ENCODE measurements around the gene CIDEB. TPM values are rescaled to one million over a fixed set of nuclear protein-coding genes. Genes with fewer than 3 reads are reported as not detected.

CIDEB gene
- total RNA-seq, 1 donor from 2014 or later = 216 TPM

DNA sequence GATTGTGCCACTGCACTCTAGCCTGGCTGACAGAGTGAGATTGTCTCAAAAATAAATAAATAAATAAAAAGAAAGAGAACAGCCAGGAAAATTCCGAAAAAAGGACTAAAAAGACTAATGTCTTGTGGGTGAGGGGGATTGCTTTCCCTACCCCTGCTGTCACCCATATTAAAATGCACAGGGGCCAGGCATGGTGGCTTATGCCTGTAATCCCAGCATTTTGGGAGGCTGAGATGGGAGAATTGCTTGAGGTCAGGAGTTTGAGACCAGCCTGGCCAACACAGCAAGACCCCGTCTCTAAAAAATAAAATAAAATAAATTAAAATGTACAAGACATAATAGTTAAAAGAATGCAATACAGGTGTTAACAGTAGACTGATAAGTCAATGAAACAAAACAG lies 14.3 kb downstream of the CIDEB start:
- ATAC-seq = no peak
- no peak for DNase-seq (ENCODE audit: low spot score)

DNA sequence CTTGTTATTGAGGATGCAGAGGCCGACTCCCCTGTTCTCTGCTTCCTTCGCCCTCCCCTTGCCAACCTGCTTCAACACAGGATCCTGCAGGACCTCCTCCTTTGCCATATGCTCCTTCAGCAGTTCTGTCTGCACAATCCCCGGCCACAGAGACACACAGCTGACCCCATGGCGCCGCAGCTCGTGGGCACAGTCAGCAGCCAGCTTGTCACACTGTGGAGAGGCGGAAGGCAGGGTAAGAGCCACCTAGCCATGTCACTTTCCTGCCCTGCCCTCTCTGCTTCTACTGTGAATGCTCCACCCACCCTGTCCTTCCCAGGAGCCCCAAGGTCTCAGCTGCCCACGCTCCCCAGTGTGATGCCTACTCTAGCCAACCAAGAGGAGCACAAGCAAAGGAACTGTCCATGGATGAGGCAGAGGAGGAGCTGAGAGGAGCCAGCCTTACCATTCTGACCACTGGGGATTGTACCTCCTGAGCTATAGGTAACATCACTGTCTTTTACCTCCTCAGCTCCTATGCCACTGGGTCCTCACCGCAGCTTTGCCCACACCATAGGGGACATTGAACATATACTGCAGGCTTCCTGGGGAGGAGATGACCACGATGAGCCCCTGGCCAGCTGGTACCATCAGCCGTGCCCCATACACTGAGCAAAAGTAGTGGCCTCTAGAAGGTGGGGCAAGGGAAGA lies 15.5 kb downstream of the CIDEB start:
- ATAC-seq (peak; percentile 7), DNase-seq (ENCODE audit: low spot score) (no peak)

DNA sequence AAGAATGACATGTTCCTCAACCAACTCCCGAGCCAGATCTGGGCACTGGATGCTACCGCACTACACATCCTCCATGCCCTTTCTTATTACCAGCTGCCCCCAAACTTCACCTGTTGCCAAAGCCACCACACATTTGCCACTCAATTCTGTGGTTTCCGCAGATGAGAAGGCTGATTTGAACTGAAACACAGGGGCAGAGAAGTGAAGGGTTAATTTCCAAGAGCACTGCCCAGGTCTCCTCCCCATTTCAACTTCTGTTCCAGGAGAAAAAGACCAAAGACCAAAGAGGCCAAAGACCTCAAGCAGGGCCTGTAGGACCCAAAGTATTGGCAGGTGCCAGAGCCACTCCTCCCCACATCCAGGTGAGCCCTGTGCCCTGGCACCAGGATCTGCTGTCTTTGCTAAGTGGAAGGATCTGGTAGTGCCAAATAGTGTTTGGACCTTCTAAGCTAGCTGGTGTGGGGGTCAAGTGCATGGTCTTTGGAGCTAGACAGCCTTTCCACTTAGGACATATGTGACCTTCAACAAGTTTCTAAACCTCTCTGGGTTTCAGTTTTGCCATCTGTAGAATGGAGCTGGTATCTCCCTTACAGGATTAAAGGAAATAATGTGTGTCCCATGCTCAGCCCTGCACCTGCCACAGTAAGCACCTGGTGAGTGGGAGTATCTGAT lies 16.2 kb downstream of the CIDEB start:
- peak; percentile 93 for ATAC-seq
- peak; percentile 86 for DNase-seq (ENCODE audit: low spot score)

DNA sequence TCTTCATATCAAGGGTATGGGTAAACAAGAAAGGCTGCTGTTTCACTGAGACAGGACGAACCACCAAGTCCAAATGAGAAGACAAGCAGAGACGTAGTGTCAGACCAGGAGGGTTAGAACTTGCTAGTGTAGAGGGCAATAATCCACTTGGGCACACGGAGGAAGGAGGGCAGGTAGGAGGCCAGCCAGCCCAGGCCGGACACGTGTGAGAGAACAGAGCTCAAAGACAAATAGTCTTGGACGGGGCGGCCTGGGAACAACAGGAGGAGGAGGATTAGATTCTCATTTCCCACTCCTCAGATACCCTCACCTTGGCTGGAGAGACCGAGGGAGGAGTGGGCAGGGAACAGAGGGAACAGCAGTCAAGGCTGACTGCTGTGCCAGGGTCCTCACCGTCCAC lies 17.0 kb downstream of the CIDEB start:
- DNase-seq (ENCODE audit: low spot score) (no peak), ATAC-seq (peak; percentile 57)

DNA sequence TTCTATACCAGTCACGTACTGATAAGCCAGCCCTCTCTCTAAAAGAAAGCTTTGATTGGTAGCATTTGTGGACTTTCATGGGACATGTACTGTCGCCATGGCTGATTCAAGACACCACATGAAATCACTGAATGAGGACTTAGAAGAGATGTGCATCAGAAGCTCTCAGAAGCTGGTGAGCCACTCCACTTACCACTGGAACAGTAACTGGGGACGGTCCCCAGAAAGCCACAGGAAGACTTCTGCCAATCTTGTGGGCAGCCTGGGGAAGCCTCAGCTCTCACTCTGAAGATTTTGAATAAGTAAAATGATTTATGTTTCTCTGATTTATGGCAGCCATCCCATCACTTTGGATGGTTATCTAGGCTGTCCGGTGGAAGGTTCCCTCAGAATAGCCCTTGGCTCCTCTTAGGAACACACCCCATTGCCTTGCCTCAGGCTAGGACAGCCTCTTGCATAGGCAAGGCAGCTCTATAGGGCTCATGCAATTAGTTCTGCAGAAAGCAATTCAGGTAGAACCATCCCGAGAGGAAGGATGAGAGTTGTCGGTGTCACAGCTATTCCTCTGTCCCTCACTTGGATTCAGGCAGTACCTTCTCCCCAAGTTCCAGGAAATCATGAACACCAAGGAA lies 18.0 kb downstream of the CIDEB start:
- ATAC-seq (no peak), DNase-seq (ENCODE audit: low spot score) (no peak)

DNA sequence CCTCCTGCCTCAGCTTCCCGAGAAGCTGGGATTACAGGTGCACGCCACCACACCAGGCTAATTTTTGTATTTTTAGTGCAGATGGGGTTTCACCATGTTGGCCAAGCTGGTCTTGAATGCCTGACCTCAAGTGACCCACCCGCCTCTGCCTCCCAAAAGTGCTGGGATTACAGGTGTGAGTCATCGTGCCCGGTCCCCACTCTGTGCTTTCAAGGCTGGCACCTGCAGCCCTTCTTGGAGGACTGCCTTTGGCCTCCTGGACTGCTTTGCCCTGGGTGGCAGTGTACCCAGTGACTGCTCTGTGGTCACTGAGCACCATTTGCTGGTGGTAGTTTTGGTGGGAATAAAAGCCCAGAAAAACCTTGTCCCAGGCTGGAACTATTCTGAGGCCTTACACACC lies 20.8 kb downstream of the CIDEB start:
- ATAC-seq (no peak), DNase-seq (ENCODE audit: low spot score) (no peak)

DNA sequence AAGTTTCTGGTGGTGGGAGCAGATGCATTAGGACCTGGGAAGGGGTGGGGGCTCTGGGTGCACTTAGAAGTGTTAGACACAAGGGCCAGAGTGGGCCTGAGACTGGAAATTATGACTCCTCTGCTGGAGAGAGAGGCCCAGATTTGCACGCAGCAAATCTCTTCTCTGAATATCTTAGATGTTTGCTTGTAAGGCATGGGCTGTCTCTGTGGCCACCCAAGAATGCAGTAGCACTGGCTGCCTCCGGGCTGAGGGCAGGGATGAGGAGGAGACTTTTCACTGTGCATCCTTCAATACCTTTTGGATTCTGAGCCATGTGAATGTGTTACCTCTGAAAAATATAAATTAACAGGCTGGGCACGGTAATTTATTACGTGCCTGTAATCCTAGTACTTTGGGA lies 22.4 kb downstream of the CIDEB start:
- DNase-seq (ENCODE audit: low spot score) (no peak), ATAC-seq (no peak)

DNA sequence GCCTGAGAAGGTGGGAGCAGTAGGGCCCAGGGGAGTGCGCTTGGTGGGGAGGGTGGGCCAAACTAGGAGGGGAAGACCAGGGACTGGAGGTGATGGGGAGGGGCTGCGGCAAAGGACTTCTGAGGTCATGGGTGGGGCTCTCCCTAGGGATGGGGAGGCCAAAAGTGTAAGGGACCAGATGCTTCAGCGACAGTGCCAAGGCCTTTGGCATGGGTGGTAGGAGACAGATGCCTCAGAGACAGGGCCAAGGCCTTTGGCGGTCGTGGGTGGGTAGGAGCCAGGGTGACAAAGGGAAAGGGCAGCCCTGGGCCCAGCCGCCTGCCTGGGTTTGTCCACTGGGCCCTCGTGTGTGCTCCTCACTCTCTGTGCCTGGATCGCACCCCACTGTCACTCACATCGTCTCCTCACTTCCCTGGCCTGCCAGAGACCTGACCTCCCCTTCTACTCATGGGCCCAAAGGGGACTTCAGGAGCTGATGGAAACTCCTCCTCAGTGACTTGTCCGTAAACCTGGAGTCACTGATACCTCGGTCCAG lies 23.2 kb downstream of the CIDEB start:
- ATAC-seq (no peak), DNase-seq (ENCODE audit: low spot score) (no peak)

DNA sequence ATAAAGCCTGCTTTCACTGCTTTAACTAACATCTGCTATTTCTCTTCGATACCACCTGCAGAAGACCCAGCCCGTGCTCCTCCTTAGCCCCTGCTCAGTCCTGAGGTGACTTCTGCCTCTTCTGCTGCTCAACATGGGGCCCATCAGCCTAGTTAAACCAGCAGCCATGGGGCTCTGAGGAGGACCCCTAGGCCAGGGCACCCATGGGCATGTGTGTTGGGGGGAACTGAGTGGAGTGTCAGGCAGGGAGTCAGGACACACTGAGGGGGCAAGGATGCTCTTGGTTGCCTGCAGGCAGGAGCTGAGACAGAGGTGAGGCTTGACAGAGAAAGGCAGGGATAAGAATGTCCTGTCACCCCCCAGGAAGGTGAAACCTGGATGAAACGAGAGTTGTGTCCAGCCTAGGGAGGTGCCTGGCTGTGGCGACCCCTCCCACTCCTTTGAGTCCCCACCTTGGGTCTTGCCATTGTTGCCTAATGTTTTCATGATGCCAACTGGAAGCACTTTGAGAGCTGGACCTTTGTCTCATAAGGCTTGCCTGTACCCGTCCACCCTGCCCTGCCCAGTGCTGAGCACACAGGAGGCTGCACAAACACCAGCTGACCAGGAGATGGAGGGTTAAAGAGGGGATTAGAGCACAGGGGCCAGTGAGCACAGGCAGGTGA lies 23.8 kb downstream of the CIDEB start:
- DNase-seq (ENCODE audit: low spot score) = no peak
- ATAC-seq = no peak

DNA sequence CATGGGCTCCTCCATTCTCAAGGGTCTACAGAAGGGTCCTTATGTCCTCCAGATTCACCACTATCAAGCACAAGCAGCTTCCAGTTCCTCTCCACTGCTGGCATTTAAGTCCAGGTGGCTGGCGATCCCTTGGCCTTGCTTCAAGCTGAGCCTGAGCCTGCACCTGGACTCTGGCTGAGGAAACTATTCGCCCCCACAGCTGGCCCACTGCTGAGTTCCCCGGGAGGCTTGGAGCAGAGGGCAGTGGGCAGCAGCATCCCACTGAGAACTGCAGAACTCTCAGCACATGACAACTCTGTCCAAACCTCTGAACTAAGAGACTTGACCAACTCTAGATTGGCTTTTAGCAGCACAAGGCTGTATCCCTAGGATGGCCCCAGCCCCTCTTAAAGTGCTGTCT lies 25.0 kb downstream of the CIDEB start:
- ATAC-seq = no peak
- DNase-seq (ENCODE audit: low spot score) = no peak

DNA sequence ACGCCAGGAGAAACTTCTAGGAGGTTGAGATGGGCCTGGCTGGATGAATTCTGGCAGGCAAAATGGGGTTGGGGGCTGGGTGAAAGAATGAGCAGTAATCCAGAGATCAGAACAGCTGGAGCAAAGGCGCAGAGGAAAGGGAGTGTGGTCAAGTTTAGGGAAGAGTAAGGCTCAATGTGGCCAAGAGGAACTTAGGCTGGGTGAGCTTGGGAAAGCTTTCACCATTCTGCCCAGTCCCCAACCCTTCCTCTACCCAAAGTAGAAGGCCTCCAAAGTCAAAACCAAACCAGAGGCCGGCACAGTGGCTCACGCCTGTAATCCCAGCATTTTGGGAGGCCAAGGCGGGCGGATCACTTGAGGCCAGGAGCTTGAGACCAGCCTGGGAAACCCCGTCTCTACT lies 26.1 kb downstream of the CIDEB start:
- ATAC-seq = no peak
- DNase-seq (ENCODE audit: low spot score) = no peak

DNA sequence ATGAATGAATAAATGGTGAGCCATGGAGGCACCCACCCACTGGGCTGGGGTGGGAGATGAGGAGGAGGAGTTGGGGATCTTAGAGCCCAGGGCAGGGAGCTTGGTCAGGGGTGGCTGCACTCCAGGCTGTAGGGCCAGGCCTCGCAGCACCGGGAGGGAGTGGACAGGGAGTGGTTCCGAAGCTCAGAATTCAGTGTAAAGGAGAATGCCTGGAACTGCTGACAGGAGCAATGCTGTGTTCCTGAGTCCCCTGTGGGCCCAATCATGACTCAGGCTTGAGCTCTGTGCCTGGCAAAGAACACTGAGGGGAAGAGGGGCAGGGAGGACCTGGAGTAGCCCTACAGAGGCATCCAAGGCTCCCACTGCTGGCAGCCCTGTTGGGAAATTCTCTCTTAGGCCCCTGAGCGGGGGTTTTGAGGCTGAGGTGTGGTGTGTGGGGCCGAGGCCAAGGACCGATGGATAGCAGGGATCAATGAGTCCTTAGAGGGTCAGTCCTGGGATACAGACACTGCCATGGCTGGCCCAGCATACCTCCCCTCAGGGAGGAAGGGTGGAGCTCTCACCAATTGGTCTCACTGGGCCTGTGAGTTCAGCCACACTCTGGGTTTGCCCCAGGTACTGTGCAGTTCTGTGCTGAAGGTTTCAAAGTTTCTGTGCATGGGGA lies 26.8 kb downstream of the CIDEB start:
- ATAC-seq (no peak), DNase-seq (ENCODE audit: low spot score) (no peak)

DNA sequence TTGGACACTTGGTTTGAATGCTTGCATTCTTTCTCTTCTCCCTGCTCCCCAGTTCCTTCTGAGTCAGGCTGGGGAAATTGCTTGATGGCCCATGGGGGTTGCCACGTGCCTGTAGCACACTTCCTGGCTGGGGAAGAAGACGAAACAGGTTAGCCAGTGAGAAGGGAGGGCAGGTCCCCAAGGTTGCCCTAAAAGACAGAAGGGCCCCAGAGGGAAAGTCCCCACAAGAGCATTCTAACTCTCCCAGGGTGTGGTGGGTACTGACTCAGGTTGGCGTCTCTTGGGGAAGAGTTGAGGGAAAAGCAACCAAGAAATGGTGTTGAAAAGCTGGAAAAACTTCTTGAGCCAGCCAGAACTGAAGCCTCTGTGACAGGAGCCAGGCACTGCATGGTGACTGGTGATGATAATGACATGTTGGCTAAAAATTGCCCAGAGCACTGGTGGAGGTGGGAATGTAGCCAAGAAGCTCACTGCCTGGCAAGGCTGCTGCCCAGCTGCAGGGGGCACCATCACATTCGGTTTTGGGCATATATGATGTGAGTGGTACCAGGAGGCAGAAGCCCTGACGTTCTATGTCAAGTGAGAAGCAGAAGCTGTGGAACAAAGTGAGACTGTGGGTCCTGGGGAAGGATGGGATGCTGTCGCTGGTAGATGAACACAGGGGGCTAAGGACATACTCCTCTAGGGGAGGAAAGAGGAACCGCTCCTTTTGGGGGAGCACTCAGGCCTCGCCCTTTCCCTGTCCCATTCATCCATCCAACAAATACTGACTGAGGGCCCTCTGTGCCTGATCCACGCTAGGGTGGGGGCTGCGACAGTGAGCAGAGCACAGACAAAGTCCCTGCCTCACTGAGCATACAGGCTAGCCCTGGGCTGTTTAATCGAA lies 28.2 kb downstream of the CIDEB start:
- ATAC-seq (peak; percentile 65), DNase-seq (ENCODE audit: low spot score) (no peak)

DNA sequence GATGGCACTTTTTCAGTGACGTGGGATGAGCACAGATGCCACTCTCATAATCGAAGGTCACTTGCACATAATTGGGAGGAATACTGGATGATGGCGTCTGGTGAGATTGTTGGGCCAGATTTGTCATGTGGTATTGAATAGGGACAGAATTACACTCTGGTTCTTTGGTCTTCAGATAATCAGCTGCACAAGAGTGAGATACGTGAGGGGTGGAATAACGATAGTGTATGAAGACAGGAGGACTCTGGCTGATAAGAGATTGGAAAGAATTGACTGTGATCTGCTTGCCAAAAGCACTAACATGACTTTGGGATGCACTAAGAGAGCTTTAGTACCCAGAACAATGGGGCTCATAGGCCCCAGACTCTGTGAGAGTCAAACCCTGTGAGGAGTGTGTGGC lies 29.4 kb downstream of the CIDEB start:
- no peak for DNase-seq (ENCODE audit: low spot score)
- no peak for ATAC-seq

DNA sequence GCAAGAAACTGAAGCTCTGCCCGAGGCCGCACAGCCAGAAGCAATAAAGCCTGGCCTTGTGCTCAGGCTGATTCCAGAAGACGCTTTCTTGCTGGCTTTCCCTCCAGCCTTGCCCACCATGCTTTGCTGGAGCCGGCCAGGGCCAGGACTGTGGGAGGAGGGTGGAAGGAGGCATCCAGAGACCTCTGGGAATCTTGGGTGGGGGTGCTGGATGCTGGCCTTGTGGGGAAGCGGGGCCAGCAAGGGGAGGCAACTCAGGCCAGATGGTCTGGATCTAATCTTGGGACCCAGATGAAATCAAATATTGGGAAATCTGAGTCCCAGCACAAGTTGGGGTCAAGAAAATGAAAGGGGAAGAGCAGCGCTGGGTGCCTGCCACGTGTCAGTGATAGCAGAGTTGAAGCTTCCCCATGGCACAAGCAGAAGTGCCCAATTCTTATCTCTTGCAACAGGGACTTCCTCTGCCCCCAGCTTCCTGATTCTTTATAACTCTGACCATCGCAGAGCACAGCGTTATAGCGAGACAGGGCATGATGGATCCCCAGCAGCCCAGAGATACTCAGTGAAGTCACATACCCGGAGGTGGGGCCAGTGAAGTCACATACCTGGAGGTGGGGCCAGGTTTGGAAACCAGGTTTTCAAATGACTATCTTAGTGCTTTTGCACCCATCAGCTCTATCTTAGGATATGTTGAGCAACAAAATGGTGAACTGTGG lies 30.0 kb downstream of the CIDEB start:
- DNase-seq (ENCODE audit: low spot score) = no peak
- no peak for ATAC-seq

DNA sequence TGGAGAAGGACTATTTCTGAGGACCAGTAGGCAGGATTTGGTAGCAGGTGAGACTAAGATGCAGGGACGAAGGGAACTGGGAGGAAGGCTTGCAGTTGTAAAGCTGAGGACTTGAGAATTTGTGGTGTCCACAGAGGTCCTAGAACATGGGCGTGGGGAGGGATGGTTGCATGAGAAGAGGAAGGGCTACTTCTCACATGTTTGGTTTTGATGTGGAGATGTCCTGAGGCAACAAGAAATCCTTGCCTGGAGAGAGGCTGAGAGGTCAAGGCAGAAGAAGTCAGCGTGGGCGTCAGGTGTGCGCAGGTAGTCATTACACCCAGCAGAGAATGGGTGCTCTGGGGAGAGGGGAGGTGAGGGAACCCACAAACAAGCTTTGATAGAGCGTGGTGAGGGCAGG lies 30.7 kb downstream of the CIDEB start:
- ATAC-seq (no peak), DNase-seq (ENCODE audit: low spot score) (no peak)

DNA sequence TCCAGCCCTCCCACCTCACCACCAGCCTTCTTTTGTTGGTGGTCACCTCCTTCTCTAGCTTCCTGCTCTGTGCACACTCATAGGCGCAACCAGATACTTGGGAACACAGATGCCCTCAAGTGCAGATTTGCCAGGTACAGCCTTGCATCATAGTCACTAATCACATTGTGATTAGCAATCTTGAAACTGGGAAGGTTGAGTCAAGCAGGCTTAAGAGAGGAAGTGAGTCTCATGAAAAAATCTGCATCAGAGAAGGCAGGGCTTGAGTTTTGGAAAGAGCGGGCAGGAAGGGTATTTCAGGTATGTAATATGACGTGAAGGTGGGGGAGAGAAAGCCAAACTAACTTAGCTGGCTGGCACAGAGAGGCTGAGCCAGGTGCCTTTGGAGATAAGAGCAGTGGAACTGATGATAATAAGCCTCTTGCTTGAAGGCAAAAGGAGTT lies 33.7 kb downstream of the CIDEB start:
- ATAC-seq (no peak), DNase-seq (ENCODE audit: low spot score) (no peak)

DNA sequence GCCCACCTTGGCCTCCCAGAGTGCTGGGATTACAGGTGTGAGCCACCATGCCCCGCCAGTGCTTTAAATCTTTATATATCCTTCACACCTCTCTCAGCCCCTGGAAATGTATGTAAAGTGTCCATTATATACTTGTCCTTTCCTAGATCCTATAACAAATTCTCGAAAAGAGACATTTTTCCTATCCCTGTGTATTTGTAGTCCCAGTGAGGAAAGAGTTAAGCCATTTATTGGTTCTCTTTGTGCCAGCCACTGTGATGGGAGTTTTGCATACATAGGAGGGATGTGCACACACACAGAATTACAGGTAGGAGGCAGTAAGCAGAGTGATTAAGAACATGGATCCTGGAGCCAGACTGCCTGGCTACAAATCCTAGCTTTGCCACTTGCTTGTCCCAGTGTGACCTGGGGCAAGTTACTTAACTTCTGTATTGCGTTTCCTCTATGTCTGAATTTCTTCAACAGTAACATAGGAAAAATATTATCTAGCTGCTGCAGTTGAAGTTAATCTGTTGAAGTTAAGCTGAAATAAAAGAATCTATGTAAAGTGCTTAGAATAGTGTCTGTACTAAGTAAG lies 34.3 kb downstream of the CIDEB start:
- DNase-seq (ENCODE audit: low spot score) = no peak
- ATAC-seq = peak; percentile 54

DNA sequence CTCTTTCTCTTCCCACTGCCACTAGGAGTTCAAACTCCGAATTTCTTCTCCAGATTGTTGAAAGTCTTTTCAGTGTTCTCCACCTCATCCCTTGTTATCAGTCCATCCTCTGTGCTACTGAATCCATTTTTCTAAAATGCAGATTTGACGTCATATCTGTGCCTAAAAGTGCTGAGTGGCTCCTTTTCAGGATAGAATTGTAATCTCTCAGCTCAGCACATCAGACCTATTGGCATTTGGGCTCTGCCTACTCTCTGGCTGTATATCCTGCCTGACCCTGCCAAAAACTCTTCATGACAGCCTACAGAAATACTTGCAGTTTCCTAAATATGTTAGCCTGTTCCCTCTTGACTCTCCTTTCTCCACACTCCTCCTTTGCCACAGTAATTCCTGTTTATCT lies 35.3 kb downstream of the CIDEB start:
- ATAC-seq = no peak
- no peak for DNase-seq (ENCODE audit: low spot score)

All from left lobe of liver (tissue), 2 donors.